NCI-H460 (cell line): Measurements from ENCODE around the gene MCM10. TPM values are rescaled to one million over a fixed set of nuclear protein-coding genes. Genes with fewer than 3 reads are reported as not detected.
"Not testable (repeated sequence)": the region's sequence is repeated elsewhere in the genome, so short reads cannot be mapped to it uniquely, and the experiment has no call there.

Experiments
- DNase-seq: peaks from one replicate; pipeline ENCODE4 v3.0.0-alpha.2; 2016; ENCODE audit warnings: low read depth; ENCODE audit errors: extremely low read depth
- total RNA-seq: library from RNA; depleted of rRNA; stranded (reverse); fragments of >200 nt; shearing (Covaris generic); gene quantifications from 2 replicates; pipeline ENCODE4 v1.2.3, GENCODE V29; 2014

Gene MCM10
- total RNA-seq, 1 experiment from 2014 or later = 9.8 TPM

GRCh38 chr10:13219685-13220670, 58.6 kb downstream of the MCM10 start:
- no peak for DNase-seq

DNA sequence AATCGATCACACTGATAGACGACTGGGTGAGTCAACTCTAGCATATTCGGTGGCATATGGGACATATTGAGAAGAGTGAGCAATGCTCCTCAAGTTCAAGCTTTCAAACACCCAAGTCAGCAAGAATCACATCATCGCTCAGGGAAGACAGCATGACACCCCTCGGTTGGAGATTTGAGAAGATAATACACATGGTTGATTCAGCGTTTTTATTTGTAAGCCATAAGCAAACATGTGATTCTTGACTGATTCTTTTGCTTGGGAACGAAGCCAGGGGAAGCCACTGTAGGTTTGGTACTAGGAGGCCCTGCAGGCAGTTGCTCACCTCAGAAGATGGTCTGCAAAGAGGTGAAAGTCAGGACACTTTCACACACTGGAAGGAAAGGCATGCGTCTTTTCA, 60.2 kb downstream of the MCM10 start:
- no peak for DNase-seq

- DNase-seq = no peak
These were observed 60.8 kb downstream of the MCM10 start for GRCh38 chr10:13222151-13222550.

- no peak for DNase-seq
These were observed 61.2 kb downstream of the MCM10 start for GRCh38 chr10:13222566-13222965.

DNA sequence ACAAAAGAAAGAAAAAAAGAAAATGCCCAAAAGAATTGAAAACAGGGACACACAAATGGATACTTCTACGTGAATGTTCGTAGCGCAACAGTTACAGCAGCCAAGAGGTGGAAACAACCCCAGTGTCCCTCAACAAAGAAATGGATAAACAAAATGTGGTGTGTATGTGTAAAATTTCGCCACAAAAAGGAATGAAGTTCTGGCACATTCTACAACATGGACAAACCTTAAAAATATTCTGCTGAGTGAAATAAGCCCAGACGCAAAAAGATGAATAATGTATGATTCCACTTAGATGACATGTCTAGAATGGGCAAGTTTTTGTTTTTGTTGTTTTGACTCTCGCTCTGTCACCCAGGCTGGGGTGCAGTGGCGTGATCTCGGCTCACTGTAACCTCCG, 61.9 kb downstream of the MCM10 start:
- no peak for DNase-seq

DNA sequence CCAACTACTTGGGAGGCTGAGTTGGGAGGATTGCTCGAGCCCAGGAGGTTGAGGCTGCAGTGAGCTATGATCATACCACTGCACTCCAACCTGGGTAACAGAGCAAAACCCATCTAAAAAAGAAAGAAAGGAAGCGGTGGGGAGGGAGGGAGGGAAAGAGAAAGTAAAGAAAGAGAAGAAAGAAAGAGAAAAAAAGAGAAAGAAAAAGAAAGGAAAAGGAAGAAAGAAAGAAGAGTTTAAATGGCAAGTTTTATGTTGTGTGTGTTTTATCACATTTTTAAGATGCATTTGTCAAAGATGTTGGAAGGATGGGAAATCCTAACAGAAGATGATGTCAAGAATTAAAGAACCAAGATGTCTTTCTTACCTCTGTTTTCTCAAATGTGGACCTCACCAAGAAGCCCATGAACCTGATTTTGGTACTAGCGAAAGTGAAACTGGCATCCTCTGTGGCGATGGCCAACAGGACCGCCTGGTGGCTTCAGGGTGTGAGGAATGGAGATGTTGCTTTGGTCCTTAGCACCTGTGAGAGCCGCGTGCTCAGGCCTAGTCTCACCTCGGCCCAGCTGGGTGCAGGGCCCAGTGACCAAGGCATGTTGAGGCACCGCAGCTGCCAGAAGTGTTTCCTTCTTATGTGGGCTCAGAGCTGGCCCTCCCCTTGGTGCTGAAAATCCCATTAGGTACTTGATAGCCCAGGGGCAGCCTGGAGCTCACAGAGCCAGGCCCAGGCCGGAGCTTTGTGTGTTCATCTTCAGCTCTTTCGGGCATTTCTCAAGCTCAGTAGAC, 63.0 kb downstream of the MCM10 start:
- no peak for DNase-seq

DNA sequence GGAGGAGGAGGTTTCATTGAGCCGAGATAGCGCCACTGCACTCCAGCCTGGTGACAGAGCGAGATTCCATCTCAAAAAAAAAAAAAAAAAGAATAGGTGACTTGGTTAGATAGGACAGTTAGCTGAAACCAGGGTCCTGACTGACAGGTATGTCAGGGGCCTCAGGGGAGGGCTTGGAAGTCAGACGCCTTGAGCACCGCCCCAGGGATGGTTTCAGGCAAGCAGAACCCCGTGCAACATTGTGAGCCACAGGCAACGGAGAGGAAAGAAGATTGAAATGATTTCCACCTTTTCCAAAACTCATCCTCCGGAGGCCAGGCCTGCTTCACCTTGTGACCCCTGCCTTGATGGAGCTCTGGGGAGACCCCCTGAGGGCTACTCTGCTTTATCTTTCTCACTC, 64.2 kb downstream of the MCM10 start:
- no peak for DNase-seq

DNA sequence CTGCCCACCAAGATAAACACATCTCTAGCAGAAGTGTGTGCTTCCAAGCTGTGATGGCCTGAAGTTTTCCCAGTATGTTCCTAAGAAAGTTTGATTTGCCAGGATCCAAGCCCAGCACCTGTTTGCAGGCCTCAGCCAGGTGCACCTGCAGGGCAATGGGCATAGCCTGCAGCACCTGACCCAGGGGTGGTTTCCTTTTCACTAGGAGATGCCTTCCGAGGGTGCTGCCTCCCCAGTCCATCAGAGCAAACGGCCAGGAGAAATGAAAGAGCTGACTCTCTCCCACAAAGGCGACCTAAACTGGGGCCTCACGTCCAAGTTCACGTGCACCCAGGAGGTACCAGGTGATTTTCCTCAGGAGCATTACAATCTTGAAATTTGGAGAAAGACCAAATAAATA, 65.7 kb downstream of the MCM10 start:
- DNase-seq = no peak

GRCh38 chr10:13231190-13231589, 69.8 kb downstream of the MCM10 start:
- no peak for DNase-seq

- DNase-seq = no peak
These were observed 70.5 kb downstream of the MCM10 start for GRCh38 chr10:13231808-13232207.

GRCh38 chr10:13233358-13233757, 72.0 kb downstream of the MCM10 start:
- no peak for DNase-seq

DNA sequence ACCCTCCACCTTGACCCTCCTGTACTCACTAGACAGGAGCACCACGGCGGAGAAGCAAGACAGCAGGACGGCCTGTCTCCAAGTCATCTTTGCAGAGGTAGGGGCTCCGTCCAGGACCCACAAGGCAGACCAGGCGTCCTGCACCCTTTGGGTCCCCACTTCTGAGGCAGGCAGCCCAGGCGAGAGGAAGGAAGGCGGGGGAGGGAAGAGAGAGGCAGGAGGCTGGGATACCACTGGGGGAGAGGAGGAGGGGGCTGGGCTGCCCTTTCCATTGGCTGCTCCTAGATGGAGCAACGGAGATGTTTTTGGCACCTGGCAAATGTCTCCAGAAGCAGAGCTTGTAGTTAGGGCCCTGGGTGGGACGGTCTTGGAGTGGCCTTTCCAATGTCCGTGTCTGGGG, 72.8 kb downstream of the MCM10 start, which contains the start of gene UCMA:
TSS of gene UCMA (minus strand) at position 203 of the 400 bp plus-strand sequence. CDS start at position 87, 116 bp downstream.
- no peak for DNase-seq

- DNase-seq = not testable (repeated sequence)
These were observed 73.4 kb downstream of the MCM10 start for GRCh38 chr10:13234736-13235135.

DNA sequence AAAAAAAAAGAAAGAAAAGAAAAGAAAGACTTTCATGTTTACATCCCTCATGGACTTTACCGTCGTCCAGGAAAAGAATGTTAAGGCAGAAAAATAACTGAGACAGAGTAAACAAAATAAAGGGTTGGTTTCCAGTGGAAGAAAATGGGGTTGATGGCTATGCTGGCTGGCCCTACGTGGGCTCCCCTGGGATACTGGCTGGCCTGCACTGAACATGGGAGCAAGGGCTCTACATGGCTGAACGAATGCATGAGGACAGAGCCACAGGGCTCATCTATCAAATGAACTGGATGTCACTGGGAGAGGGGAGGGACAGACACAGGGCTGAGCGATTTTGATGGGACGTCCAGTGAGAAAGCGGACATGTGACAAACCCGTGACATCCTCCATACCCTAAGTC, 75.3 kb downstream of the MCM10 start:
- DNase-seq = no peak

DNA sequence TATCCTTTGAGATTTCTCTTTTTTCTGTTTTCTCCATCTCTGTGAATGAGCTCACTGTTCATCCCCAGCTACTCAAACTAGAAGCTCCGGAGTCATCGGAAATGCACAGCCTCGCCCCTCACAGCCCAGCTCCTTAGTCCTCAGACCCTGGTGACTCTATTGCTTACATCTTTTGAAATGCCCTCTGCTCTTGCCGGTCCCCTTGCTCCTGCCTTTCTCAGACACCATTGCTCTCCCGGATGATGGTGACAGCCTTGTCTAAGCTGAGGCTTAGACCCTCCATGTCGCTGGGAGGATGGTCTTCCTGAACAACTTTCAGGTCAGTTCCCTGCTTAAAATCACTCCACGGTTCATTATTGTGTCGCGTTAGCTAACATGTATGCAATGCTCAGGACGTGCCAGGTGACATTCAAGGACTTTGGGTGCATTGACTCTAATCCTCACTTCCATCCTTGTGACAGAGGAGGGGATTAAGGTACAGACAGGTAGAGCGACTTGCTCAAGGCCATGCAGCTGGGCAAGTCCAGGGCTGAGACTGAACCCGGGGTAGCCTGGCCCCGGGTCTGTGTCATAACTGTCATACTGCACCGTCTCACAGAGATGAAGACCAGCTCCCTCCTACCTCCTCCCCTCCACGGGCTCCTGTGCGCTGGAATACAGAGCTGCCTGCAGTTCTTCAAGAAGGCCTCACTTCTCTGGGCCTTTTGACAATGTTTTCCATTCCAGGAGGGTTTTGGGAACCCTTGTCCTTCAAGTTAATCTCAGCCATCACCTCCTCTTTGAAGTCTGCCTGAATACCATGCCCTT, 77.1 kb downstream of the MCM10 start:
- no peak for DNase-seq

DNA sequence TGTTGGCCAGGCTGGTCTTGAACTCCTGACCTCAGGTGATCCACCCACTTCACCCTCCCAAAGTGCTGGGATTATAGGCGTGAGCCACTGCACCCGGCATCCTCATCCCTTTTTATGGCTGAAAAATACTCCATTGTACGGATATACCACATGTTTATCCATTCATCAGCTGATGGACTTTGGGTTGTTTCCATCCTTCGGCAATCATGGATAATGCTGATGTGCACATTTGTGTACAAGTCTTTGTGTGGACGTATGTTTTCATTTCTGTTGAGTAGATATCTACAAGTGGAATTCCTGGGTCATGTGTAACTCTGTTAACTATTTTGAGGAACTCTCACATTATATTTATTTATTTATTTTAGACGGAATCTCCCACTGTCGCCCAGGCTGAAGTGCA, 78.6 kb downstream of the MCM10 start:
- no peak for DNase-seq

- no peak for DNase-seq
These were observed 80.3 kb downstream of the MCM10 start for GRCh38 chr10:13241613-13242012.

- DNase-seq = not testable (repeated sequence)
These were observed 80.9 kb downstream of the MCM10 start for GRCh38 chr10:13242260-13242659.

DNA sequence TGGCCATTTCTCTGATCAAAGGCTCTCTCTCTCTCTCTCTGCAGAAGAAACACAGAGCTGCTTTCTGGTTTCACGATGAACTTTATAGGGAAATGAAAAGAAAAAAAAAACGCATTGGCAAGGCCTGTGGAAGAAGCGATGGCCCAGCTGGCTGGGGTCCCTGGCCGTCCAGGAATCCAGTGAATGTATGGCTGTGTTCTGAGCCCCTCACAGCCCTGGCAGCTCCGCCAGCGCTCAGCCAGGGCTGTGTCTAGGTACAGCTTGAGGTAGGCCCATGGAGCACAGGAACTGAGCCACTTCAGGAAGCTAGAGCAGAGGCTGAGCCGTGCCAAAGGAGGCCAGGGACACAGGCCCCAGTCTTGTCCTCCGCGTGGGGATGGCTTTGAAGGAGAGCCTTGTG, 85.9 kb downstream of the MCM10 start:
- DNase-seq = no peak

- DNase-seq = no peak
These were observed 86.4 kb downstream of the MCM10 start for GRCh38 chr10:13247784-13248183.

- DNase-seq = no peak
These were observed 92.4 kb downstream of the MCM10 start for GRCh38 chr10:13253726-13254125.
